ES-I3 (cell line): ENCODE data around the gene SMARCB1.

Experiments
- H3K36me3 ChIP-seq: 2 replicates; pipeline ENCODE4 v1.6.1; 2013; ENCODE audit warnings: mild to moderate bottlenecking, low read length, control low read depth, moderate library complexity; ENCODE audit not compliant: insufficient read depth
- H3K4me1 ChIP-seq: 2 replicates; pipeline ENCODE4 v1.6.1; 2013; ENCODE audit warnings: mild to moderate bottlenecking, control low read depth, low read length; ENCODE audit not compliant: insufficient read depth
- H3K9ac ChIP-seq: 2 replicates; pipeline ENCODE4 v1.6.1; 2013; ENCODE audit warnings: low read depth, mild to moderate bottlenecking, low read length, moderate library complexity
- H3K9me3 ChIP-seq: 2 replicates; pipeline ENCODE4 v1.6.1; 2013; ENCODE audit warnings: mild to moderate bottlenecking, low read length, moderate library complexity; ENCODE audit not compliant: control insufficient read depth, insufficient read depth

Gene SMARCB1

GRCh38 chr22:23786752-23787599, at the start of gene SMARCB1:
TSS of gene SMARCB1 (plus strand) at chr22:23786966. CDS start at chr22:23787170, 204 bp downstream.
- peak within 1 kb of the TSS; percentile 98 for H3K9ac ChIP-seq
- H3K36me3 ChIP-seq, result no peaks in the 10 kb centered on the region
- peaks cover 12% of the 10 kb centered on the region for H3K4me1 ChIP-seq
- H3K9me3 ChIP-seq, result no peaks in the 10 kb centered on the region

- Histone ChIP-seq H3K9me3 (no peaks in the 10 kb centered on the region), H3K9ac (no peak overlapping the region), H3K4me1 (peaks cover 3% of the 10 kb centered on the region; the same call in 1 of the 2 replicates), H3K36me3 (no peaks in the 10 kb centered on the region)
Measured at GRCh38 chr22:23737696-23738095, 49.1 kb upstream of the SMARCB1 start.

- H3K9me3 ChIP-seq, result no peaks in the 10 kb centered on the region
- peaks cover 3% of the 10 kb centered on the region; the same call in 1 of the 2 replicates for H3K36me3 ChIP-seq
- H3K9ac ChIP-seq, result no peak overlapping the region
- H3K4me1 ChIP-seq, result no peaks in the 10 kb centered on the region
Measured at GRCh38 chr22:23742505-23743264, 44.1 kb upstream of the SMARCB1 start.

GRCh38 chr22:23743303-23743705, 43.5 kb upstream of the SMARCB1 start:
- Histone ChIP-seq H3K36me3 (peaks cover 3% of the 10 kb centered on the region; the same call in 1 of the 2 replicates), H3K9ac (no peak overlapping the region), H3K9me3 (no peaks in the 10 kb centered on the region), H3K4me1 (no peaks in the 10 kb centered on the region)

GRCh38 chr22:23744001-23744400, 42.8 kb upstream of the SMARCB1 start:
- Histone ChIP-seq H3K9me3 (no peaks in the 10 kb centered on the region), H3K9ac (no peak overlapping the region), H3K36me3 (peaks cover 3% of the 10 kb centered on the region; the same call in 1 of the 2 replicates), H3K4me1 (no peaks in the 10 kb centered on the region)

GRCh38 chr22:23744485-23744884, 42.3 kb upstream of the SMARCB1 start:
- Histone ChIP-seq H3K9me3 (no peaks in the 10 kb centered on the region), H3K9ac (no peak overlapping the region), H3K4me1 (no peaks in the 10 kb centered on the region), H3K36me3 (peaks cover 3% of the 10 kb centered on the region; the same call in 1 of the 2 replicates)

GRCh38 chr22:23745791-23746190, 41.0 kb upstream of the SMARCB1 start:
- no peaks in the 10 kb centered on the region for H3K9me3 ChIP-seq
- H3K36me3 ChIP-seq, result peaks cover 3% of the 10 kb centered on the region; the same call in 1 of the 2 replicates
- H3K4me1 ChIP-seq, result no peaks in the 10 kb centered on the region
- no peak overlapping the region for H3K9ac ChIP-seq

GRCh38 chr22:23749841-23750301, 36.9 kb upstream of the SMARCB1 start:
- no peaks in the 10 kb centered on the region for H3K9me3 ChIP-seq
- H3K9ac ChIP-seq, result peak overlapping the region; percentile 84; the same call in 1 of the 2 replicates
- no peaks in the 10 kb centered on the region for H3K36me3 ChIP-seq
- H3K4me1 ChIP-seq, result no peaks in the 10 kb centered on the region; the same call in 1 of the 2 replicates

GRCh38 chr22:23750367-23750713, 36.4 kb upstream of the SMARCB1 start:
- H3K4me1 ChIP-seq, result no peaks in the 10 kb centered on the region; the same call in 1 of the 2 replicates
- no peaks in the 10 kb centered on the region for H3K36me3 ChIP-seq
- H3K9ac ChIP-seq, result peak overlapping the region; percentile 84
- no peaks in the 10 kb centered on the region for H3K9me3 ChIP-seq

GRCh38 chr22:23750714-23751440, 35.9 kb upstream of the SMARCB1 start, which contains the start of gene ZNF70:
TSS of gene ZNF70 (minus strand) at chr22:23751112. CDS start at chr22:23745140, 5,972 bp downstream.
- Histone ChIP-seq H3K36me3 (no peaks in the 10 kb centered on the region), H3K9me3 (no peaks in the 10 kb centered on the region), H3K9ac (peak within 1 kb of the TSS; percentile 84), H3K4me1 (no peaks in the 10 kb centered on the region; the same call in 1 of the 2 replicates)

- no peaks in the 10 kb centered on the region for H3K36me3 ChIP-seq
- peak overlapping the region; percentile 73 for H3K9ac ChIP-seq
- H3K9me3 ChIP-seq, result no peaks in the 10 kb centered on the region
- H3K4me1 ChIP-seq, result no peaks in the 10 kb centered on the region; the same call in 1 of the 2 replicates
Measured at GRCh38 chr22:23751441-23751996, 35.2 kb upstream of the SMARCB1 start.

GRCh38 chr22:23752090-23752691, 34.6 kb upstream of the SMARCB1 start:
- H3K9ac ChIP-seq, result peak overlapping the region; percentile 73; the same call in 1 of the 2 replicates
- no peaks in the 10 kb centered on the region; the same call in 1 of the 2 replicates for H3K4me1 ChIP-seq
- H3K36me3 ChIP-seq, result no peaks in the 10 kb centered on the region
- H3K9me3 ChIP-seq, result no peaks in the 10 kb centered on the region

- no peaks in the 10 kb centered on the region for H3K36me3 ChIP-seq
- H3K9ac ChIP-seq, result no peak overlapping the region
Measured at GRCh38 chr22:23752750-23753149, 34.0 kb upstream of the SMARCB1 start.

More at GRCh38 chr22:23752750-23753149, 34.0 kb upstream of the SMARCB1 start:
- H3K4me1 ChIP-seq, result no peaks in the 10 kb centered on the region; the same call in 1 of the 2 replicates
- no peaks in the 10 kb centered on the region for H3K9me3 ChIP-seq
